ENCODE results near the gene TMEM213.

Gene TMEM213

GRCh38 chr7:138842111-138842510 lies 44.3 kb downstream of the TMEM213 start:
- DNase-seq (ENCODE audit: low read depth in 3 of 3) = no peak

GRCh38 chr7:138843632-138844580 lies 46.1 kb downstream of the TMEM213 start:
- DNase-seq (ENCODE audit: low read depth in 3 of 3) = no peak

GRCh38 chr7:138845711-138846110 lies 47.9 kb downstream of the TMEM213 start:
- DNase-seq (ENCODE audit: low read depth in 3 of 3) = no peak

GRCh38 chr7:138848056-138848980 lies 50.5 kb downstream of the TMEM213 start:
- no peak for DNase-seq (ENCODE audit: low read depth in 3 of 3)

- no peak for DNase-seq (ENCODE audit: low read depth in 3 of 3)
Observed at GRCh38 chr7:138849701-138850100, 51.9 kb downstream of the TMEM213 start.

GRCh38 chr7:138852469-138852868 lies 54.7 kb downstream of the TMEM213 start:
- no peak for DNase-seq (ENCODE audit: low read depth in 3 of 3)

GRCh38 chr7:138853448-138853847 lies 55.7 kb downstream of the TMEM213 start:
- no peak for DNase-seq (ENCODE audit: low read depth in 3 of 3)

- no peak for DNase-seq (ENCODE audit: low read depth in 3 of 3)
Observed at GRCh38 chr7:138854115-138854645, 56.4 kb downstream of the TMEM213 start.

- DNase-seq (ENCODE audit: low read depth in 3 of 3) = no peak
Observed at GRCh38 chr7:138857728-138858127, 59.9 kb downstream of the TMEM213 start.

- DNase-seq (ENCODE audit: low read depth in 3 of 3) = no peak
Observed at GRCh38 chr7:138861051-138861450, 63.3 kb downstream of the TMEM213 start.

- DNase-seq (ENCODE audit: low read depth in 3 of 3) = no peak
Observed at GRCh38 chr7:138863931-138864330, 66.1 kb downstream of the TMEM213 start.

- no peak for DNase-seq (ENCODE audit: low read depth in 3 of 3)
Observed at GRCh38 chr7:138864667-138865066, 66.9 kb downstream of the TMEM213 start.

GRCh38 chr7:138865843-138866242 lies 68.0 kb downstream of the TMEM213 start:
- DNase-seq (ENCODE audit: low read depth in 3 of 3) = no peak

- no peak for DNase-seq (ENCODE audit: low read depth in 3 of 3)
Observed at GRCh38 chr7:138866353-138866752, 68.6 kb downstream of the TMEM213 start.

GRCh38 chr7:138867744-138868143 lies 70.0 kb downstream of the TMEM213 start:
- DNase-seq (ENCODE audit: low read depth in 3 of 3) = no peak

GRCh38 chr7:138868711-138869110 lies 70.9 kb downstream of the TMEM213 start:
- DNase-seq (ENCODE audit: low read depth in 3 of 3) = no peak

- no peak for DNase-seq (ENCODE audit: low read depth in 3 of 3)
Observed at GRCh38 chr7:138869353-138869752, 71.6 kb downstream of the TMEM213 start.

- DNase-seq (ENCODE audit: low read depth in 3 of 3) = no peak
Observed at GRCh38 chr7:138871065-138871813, 73.4 kb downstream of the TMEM213 start.

- no peak for DNase-seq (ENCODE audit: low read depth in 3 of 3)
Observed at GRCh38 chr7:138871814-138872090, 74.0 kb downstream of the TMEM213 start.

- no peak for DNase-seq (ENCODE audit: low read depth in 3 of 3)
Observed at GRCh38 chr7:138872576-138872975, 74.8 kb downstream of the TMEM213 start.

- no peak for DNase-seq (ENCODE audit: low read depth in 3 of 3)
Observed at GRCh38 chr7:138873220-138873892, 75.6 kb downstream of the TMEM213 start.

Measured in stimulated activated CD4-positive, alpha-beta T cell treated with anti-CD3 and anti-CD28 coated beads, TNF-alpha, amount 100 ng/mL, for 48 hours (primary cell).